Placental epithelial cell (primary cell): ENCODE measurements around the gene MYOT. TPM values are rescaled to one million over a fixed set of nuclear protein-coding genes. Genes with fewer than 3 reads are reported as not detected.

Source experiments
- total RNA-seq: library from RNA; depleted of rRNA; stranded (reverse); fragments of >200 nt; gene quantifications from 2 replicates; pipeline ENCODE4 v1.2.3, GENCODE V29; 2012

MYOT gene, protein sequence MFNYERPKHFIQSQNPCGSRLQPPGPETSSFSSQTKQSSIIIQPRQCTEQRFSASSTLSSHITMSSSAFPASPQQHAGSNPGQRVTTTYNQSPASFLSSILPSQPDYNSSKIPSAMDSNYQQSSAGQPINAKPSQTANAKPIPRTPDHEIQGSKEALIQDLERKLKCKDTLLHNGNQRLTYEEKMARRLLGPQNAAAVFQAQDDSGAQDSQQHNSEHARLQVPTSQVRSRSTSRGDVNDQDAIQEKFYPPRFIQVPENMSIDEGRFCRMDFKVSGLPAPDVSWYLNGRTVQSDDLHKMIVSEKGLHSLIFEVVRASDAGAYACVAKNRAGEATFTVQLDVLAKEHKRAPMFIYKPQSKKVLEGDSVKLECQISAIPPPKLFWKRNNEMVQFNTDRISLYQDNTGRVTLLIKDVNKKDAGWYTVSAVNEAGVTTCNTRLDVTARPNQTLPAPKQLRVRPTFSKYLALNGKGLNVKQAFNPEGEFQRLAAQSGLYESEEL
- total RNA-seq, result not detected in 2 replicates

DNA sequence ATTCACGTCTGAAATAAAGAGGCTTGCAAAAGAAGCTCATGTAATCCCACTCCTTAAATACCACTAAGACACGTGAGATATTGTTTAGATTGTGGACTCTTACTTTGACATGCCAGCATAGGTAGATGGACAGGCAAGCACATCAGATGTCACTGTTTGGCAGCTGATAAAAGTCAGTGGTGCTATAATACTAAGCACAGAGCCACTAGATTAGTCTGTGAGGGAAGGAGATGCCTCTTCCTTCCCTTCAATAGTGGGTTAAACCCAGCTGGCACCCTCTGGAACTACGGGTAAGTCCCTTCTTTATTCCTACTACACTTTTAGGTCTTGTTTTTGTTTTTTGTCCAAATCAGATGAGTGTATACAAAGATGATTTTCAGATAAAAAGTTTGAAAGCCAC, at the start of gene MYOT:
MYOT (plus strand) TSS at position 197 of the 400 bp plus-strand sequence. CDS start 2,792 bp downstream, outside the sequence.

GRCh38 chr5:137888863-137889759, 21.5 kb downstream of the MYOT start, which contains the start of gene PKD2L2:
PKD2L2 (plus strand) TSS chr5:137889457; CDS start chr5:137889492, 35 bp downstream.

Other genes with a start within 250 kb of the MYOT start
- 1.6 and 4.3 TPM in 2 replicates for gene KLHL3, start 131.8 kb upstream of the MYOT start, total RNA-seq
- 12.1 and 25.5 TPM in 2 replicates for gene HNRNPA0, start 113.5 kb upstream of the MYOT start, total RNA-seq
- 0.11 TPM in 1 of 2 replicates, not detected in the other for gene PKD2L2, start 21.6 kb downstream of the MYOT start, total RNA-seq
- gene FAM13B, start 165.2 kb downstream of the MYOT start, total RNA-seq, result 28.2 and 31.8 TPM in 2 replicates
- not detected in 2 replicates for gene WNT8A, start 216.2 kb downstream of the MYOT start, total RNA-seq